GM12801 (cell line): ENCODE results near the gene TMCC1.

Experiments used
- TF ChIP-seq, protein P1 (sequence below): IDR thresholded peaks from one replicate; pipeline ENCODE4 v1.5.1; 2011; ENCODE audit warnings: control low read depth; ENCODE audit not compliant: insufficient read length; ENCODE audit errors: extremely low read depth

TMCC1 gene

DNA sequence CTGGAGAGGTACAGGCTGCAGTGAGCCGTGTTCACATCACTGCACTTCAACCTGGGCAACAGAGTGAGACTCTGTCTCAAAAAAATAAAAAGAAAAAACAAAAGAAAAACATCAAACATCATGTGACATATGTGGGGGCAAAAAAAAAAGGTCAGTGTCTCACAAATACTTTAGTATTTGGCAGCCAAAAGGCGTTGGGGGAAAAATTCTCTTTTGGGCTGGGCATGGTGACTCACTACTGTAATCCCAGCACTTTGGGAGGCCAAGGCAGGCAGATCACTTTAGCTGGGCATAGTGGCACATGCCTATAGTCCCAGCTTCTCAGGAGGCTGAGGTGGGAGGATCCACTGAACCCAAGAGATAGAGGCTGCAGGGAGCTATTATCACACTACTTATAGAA lies 47.6 kb downstream of the TMCC1 start:
- TF ChIP-seq, protein P1, sequence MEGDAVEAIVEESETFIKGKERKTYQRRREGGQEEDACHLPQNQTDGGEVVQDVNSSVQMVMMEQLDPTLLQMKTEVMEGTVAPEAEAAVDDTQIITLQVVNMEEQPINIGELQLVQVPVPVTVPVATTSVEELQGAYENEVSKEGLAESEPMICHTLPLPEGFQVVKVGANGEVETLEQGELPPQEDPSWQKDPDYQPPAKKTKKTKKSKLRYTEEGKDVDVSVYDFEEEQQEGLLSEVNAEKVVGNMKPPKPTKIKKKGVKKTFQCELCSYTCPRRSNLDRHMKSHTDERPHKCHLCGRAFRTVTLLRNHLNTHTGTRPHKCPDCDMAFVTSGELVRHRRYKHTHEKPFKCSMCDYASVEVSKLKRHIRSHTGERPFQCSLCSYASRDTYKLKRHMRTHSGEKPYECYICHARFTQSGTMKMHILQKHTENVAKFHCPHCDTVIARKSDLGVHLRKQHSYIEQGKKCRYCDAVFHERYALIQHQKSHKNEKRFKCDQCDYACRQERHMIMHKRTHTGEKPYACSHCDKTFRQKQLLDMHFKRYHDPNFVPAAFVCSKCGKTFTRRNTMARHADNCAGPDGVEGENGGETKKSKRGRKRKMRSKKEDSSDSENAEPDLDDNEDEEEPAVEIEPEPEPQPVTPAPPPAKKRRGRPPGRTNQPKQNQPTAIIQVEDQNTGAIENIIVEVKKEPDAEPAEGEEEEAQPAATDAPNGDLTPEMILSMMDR, result no peak

DNA sequence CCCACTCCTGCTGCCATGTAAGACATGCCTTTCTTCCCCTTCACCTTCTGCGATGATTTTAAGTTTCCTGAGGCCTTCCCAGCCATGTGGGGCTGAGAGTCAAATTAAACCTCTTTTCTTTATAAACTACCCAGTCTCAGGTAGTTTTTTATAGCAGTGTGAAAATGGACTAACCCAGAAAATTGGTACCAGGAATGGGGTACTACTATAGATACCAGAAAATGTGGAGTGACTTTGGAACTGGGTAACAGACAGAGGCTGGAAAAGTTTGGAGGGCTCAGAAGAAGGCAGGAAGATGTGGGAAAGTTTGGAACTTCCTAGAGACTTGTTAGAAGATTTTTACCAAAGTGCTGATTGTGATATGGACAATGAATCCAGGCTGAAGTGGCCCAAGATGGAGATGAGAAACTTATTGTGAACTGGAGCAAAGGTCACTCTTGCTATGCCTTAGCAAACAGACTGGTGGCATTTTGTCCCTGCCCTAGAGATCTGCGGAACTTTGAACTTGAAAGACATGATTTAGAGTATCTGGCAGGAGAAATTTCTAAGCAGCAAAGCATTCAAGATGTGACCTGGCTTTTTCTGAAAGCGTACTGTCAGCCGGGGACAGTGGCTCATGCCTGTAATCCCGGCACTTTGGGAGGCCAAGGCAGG lies 52.7 kb downstream of the TMCC1 start:
- TF ChIP-seq, protein P1, result no peak

DNA sequence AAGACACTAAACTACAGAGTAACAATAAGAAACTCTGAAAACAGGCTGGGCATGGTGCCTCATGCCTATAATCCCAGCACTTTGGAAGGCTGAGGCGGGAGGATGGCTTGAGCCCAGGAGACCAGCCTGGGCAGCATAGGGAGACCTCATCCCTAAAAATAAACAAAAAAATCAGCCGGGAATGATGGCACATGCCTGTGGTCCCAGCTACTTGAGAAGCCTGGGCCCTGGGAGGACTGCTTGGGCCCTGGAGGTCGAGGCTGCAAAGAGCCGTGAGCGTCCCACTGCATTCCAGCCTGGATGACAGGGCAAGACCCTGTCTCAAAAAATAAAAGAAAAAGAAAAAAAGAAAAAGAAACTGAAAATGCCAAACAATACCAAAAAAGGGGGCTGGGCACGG lies 55.4 kb downstream of the TMCC1 start:
- TF ChIP-seq, protein P1, result no peak

DNA sequence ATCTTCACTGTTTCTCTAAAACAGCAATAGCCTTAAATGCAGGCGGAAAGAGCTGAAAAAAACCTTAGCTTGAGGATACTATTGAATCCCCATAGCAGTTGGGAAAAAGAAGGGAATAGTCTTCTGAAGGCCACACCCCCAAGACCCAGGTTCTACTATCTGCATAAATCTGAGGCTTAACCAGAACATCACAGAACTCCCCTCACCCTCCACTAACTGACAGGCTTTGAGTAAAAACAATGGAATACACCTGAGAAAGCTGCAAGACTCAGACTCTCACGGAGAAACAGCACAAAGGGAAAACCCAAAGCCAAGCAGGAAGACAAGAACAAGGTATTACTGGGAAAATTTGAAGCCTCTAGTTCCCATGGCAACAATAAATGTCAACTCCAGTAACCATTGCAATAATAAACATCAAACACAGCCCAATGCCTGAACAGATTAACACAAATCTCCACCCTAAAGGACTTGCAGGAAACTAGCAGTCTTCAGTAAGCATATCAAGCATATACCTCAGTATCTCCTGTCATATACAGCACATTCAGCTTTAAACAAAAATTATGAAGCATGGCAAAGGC lies 56.4 kb downstream of the TMCC1 start:
- TF ChIP-seq, protein P1, result no peak

DNA sequence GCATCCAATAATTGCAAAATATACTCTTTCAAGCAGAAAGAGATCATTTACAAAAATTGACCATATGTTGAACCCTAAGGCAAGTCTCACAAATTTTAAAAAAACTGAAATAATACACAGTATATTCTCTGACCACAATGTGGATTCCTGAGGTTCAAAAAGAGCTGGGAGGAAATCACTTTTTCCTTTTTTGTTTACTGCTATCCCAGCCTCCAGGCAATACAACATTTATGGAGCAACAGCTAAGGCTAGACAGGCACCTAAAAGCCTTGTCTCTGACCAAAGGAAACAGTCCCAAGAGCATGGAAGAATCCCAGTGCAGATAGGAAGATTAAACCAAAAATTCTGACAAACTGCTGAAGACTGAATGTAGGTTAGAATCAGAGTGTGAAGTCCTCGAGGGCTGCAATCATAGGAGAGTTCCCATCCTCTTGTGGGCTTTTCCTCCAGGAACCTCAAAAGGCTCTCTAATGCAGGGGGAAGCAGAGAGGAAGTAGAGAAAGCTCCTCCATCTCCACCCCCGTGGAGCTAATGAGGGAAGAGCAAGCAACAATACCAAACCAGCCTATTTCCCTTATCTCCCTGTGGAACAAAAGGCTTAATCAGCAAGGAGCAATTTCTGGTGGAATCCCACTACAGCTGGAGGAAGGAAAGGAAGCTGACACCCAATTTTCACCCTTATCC lies 57.0 kb downstream of the TMCC1 start:
- TF ChIP-seq, protein P1, result no peak

DNA sequence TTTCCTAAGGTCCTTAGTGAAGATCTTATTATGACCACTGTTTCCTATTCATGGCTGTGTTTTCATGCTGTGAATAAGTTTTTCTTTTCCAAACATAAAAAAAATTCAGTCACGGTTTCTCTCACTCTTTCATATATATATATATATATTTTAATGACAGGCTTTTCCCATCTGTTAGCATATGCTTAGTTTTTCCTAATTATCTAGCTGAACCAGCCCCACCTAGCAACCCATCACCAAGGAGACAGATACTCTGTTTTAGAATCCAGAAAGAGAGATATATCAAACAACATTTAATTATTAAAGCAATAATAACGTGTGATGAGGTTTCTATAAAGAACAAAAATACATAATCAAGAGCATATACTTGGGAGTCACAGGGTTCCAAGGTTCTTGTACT lies 58.3 kb downstream of the TMCC1 start:
- TF ChIP-seq, protein P1, result no peak

DNA sequence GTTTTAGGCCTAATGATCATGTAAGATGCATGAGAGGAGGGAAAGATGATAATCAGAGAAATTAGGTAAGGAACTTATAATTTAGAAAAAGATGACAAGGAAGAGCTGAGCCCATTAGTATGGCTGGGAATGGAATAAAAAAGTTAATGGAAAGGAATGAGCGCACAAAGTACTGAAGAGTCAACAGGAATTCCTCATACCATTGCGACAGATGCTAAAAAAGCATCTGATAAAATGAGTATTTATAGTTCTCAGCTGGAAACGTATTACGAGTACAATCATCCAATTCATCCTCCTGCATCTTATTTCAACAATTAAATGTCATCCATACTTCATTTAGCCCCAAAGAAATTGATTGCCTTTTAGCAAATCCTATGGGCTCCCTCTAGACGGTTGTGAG lies 58.9 kb downstream of the TMCC1 start:
- TF ChIP-seq, protein P1, result no peak
